HG03575 (cell line): ENCODE measurements around the gene CHN2.

Experiments used
- ATAC-seq: cut with Tn5 transposase; IDR thresholded peaks from one replicate; pipeline ENCODE4 v1.9.1; 2021; ENCODE audit not compliant: unreplicated experiment, insufficient number of reproducible peaks, low FRiP score; ENCODE audit errors: extremely low read depth

The CHN2 gene

GRCh38 chr7:29341156-29341555 is 146.6 kb downstream of the CHN2 start:
- ATAC-seq = no peak

DNA sequence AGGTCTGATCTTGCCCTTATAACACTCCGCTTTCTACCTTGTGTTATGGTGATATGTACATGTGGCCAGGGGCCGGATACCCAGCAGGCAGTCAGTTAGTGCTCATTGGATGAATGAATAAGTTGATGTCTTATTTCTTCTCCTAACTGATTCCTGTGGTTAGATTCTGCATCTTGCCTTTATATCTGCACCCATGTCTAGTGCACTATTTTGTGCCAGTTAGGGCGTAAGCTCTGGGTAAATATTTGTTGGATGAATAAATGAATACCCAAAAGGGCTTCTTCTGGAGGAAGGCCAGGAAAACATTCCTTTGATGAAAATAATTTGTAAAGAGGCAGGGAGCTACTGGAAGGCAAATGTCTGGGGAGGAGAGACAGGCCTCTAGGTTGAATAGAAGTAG is 148.2 kb downstream of the CHN2 start:
- no peak for ATAC-seq

DNA sequence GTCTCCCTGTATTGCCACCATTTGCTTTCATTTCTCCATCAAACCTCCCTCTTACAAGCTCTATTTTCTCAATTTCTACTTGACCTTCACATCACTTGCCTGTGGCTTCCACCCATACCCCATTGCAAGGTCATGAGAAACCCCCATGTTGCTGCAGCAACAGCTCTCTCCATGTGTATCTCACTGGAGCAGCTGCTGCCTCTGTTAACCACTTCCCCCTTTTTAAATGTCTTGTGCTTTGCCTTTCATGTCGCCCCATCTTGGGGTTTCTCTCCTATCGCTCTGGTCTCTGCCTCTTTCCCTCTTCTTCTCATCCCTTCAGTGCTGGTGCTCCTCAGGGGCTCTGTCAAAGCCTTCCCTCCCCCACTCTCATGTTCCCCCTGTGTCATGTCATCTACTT is 148.8 kb downstream of the CHN2 start:
- ATAC-seq = no peak

- no peak for ATAC-seq
These were observed 149.9 kb downstream of the CHN2 start for GRCh38 chr7:29344334-29344978.

- ATAC-seq = no peak
These were observed 151.0 kb downstream of the CHN2 start for GRCh38 chr7:29345590-29345989.

- no peak for ATAC-seq
These were observed 151.8 kb downstream of the CHN2 start for GRCh38 chr7:29346231-29346978.

GRCh38 chr7:29349362-29349761 is 154.8 kb downstream of the CHN2 start:
- ATAC-seq = no peak

GRCh38 chr7:29350351-29350750 is 155.8 kb downstream of the CHN2 start:
- ATAC-seq = no peak

DNA sequence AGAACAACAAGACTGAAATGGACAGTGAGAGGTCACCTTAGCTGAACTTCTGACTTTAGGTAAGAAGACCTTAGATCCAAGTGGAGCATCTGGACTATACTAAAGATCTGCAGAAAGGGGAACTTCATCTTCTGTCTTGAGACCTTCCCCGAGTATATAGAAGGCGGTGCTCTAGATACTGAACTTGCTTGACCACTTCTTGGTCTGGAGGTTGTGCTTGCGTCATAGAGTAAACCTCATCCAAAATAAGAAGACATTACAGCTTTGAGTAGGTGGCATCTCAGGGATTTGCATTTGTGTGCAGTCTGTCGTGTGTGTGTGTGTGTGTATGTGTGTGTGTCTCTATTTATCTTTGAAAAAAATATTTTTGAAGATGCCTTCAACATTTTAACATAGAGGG is 157.5 kb downstream of the CHN2 start:
- no peak for ATAC-seq

DNA sequence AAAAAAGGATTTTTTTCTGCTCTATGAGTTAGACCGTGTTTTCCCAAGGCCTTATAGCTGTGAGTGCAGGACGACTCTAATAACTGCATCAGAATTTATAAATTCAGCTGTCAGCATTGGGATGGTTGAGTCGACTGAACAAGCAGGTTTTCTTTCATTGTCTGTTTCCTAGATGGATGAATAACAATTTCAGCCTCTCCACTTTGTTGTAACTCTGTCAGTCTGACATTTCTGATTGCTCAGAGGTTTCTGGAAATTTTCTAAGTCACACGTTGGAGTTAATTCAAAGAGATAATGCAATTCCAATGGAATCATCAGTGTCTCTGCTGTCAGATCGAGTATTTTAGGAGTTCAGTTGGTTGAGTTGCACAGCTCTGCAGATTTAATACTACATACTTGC is 159.2 kb downstream of the CHN2 start:
- no peak for ATAC-seq

- ATAC-seq = no peak
These were observed 159.8 kb downstream of the CHN2 start for GRCh38 chr7:29354340-29354739.

GRCh38 chr7:29355388-29355787 is 160.8 kb downstream of the CHN2 start:
- ATAC-seq = no peak

- no peak for ATAC-seq
These were observed 162.1 kb downstream of the CHN2 start for GRCh38 chr7:29356631-29357030.

DNA sequence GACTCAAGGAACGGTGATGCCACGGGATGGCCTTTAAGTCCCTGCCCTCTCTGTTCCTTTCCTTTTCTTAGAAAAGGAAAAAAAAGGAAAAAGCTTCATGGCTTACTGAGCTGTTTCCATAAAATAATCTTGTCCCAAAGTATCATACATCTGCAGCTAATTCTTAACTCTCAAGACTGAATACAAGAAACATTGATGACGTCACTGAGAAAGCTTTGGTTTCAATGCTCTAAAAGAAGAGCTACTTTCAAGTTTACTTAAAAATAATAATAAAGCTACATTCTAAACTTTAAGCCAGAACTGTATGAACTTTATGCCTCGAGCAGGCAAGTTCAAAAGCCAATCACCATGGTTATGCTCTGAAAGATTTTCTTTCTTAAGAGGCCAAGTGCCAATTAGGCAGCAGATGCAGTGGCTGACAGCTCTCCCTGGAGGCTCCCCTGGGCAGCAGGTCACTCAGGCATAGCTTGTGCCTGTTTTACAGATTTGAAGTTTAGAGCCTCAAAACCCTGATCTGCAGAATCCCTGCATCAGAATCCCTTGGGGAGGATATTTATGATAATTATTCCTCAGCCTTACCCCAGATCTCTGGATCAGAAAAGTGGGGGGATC is 165.0 kb downstream of the CHN2 start:
- ATAC-seq = no peak

DNA sequence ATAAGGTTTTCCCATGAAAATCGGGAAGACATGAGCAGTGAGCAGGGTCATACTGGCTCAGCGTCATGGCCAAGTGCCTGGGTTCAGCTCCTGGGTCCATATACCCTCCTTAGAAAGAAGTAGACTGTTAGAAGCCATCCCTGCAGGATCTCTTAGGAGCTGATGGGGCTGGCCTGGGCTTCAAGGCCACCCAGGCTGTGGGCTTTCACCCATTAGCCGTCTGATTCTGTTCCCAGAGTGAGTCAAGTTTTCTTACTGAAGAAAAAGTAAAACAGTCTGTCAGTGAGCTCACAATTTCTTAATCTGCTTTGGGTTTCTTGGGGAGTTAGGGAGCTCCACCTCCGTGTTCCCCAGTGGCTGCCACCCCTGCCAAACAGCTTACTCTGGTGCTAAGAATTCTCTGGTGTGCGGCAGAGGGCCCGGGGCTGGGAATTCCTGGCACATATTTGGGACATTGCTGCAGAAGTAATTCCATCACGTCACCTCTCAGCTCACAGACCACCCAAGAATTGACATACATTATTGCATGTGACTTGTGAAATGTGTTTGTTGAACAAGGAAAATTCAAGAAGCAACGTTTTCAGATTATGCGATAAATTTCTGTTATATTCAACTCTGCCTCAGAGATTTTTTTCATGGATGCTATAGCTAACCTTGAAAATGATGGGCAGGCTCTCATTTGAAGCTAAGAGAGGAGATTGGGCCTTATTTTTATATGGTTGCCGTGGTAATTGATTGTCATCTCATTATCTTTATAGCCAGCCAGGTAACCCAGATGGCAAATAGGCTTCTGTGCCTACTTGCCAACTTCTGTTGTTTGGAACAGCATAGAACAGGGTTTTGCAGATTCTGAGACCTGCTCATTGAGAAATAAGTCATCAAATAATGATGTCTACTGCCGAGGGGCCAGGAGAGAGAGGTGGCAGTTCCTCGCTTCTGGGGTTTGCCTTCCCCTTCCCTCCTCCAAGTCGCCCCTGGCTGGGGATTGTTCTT is 166.4 kb downstream of the CHN2 start:
- no peak for ATAC-seq

DNA sequence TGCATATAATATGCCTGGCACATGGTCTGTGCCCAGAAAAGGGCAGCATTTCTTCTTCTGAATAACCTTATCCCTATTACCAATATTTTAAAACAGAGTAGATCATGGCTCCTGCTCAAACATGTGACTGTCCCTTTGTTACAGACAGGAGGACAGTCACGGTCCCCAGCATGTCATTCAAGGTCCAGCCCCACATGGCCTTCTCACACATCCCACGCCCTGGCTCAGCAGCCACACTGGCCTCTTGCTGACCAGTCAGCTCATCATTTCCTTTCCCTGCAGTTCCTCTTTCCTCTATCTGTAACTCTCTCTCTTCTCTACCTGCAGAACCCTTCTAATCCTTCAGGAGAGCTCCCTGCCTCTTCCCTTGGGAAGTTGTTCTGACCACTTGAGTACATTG is 167.8 kb downstream of the CHN2 start:
- ATAC-seq = no peak

GRCh38 chr7:29363636-29364425 is 169.3 kb downstream of the CHN2 start:
- ATAC-seq = no peak

DNA sequence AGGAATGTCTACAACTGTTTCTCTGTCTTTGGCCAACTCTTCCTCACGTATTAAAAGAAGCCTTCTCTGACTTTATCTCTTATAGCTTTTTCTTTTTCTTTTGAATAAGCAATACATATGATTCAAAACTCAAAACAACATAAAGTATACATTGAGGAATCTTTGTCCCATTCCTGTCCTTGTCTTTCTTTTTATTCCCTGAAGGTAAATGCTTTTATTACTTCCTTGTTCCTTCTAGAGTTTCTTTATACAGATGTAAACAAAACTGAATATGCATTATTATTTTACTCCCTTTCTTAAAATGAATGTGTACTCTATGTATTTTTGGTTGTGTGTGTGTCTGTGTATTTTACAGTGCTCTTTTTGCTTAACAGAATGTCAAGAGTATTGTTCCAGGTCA is 170.1 kb downstream of the CHN2 start:
- no peak for ATAC-seq

- no peak for ATAC-seq
These were observed 170.8 kb downstream of the CHN2 start for GRCh38 chr7:29365423-29365822.
